ENCODE data around the gene CORO7. TPM values are rescaled to one million over a fixed set of nuclear protein-coding genes. Genes with fewer than 3 reads are reported as not detected.

The CORO7 gene
- polyA plus RNA-seq, 1 of the 3 experiments (the other 2 are of a cell fraction), result 25.8 TPM

GRCh38 chr16:4347765-4348509, 68.5 kb downstream of the CORO7 start:
- Histone ChIP-seq H3K27ac (ENCODE audit: low read depth in 2 of 2, low read length in 1 of 2) (no peak overlapping the region), H3K4me3 (ENCODE audit: low read depth in 2 of 2, low read length in 1 of 2) (no peak overlapping the region), H3K9me3 (no peaks in the 10 kb centered on the region), H3K27me3 (ENCODE audit: insufficient read depth) (no peaks in the 10 kb centered on the region), H3K36me3 (replicated peaks in 1 of 2; ENCODE audit: control insufficient read depth in 1 of 2, insufficient read depth in 2 of 2, low read length in 1 of 2) (no peaks in the 10 kb centered on the region), H2AFZ (ENCODE audit: low read depth) (no peak overlapping the region), H3K9ac (no peak overlapping the region), H3K4me2 (no peak overlapping the region), H3F3A (replicated peaks; ENCODE audit: insufficient read depth) (peaks cover 16% of the 10 kb centered on the region), H4K20me1 (ENCODE audit: insufficient read depth) (peaks cover 43% of the 10 kb centered on the region), H3K79me2 (ENCODE audit: insufficient read depth) (peaks cover 69% of the 10 kb centered on the region), H3K9me2 (no peaks in the 10 kb centered on the region), H3K4me1 (ENCODE audit: control insufficient read depth in 1 of 2, insufficient read depth in 2 of 2, low read depth in 1 of 2, low read length in 1 of 2) (peaks cover 5 to 10% of the 10 kb centered on the region in 2 experiments; a peak in 3 of 4 replicates)
- no peak for TF ChIP-seq JUND (IDR thresholded peaks at IDR 0.05)
- TF ChIP-seq, protein P1, sequence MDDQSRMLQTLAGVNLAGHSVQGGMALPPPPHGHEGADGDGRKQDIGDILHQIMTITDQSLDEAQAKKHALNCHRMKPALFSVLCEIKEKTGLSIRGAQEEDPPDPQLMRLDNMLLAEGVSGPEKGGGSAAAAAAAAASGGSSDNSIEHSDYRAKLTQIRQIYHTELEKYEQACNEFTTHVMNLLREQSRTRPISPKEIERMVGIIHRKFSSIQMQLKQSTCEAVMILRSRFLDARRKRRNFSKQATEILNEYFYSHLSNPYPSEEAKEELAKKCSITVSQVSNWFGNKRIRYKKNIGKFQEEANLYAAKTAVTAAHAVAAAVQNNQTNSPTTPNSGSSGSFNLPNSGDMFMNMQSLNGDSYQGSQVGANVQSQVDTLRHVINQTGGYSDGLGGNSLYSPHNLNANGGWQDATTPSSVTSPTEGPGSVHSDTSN (IDR thresholded peaks at IDR 0.05), result no peak
- TF ChIP-seq TEAD4 (IDR thresholded peaks at IDR 0.05; ENCODE audit: borderline replicate concordance, insufficient read depth), result no peak
- no peak for TF ChIP-seq NRF1 (IDR thresholded peaks at IDR 0.05; ENCODE audit: low read depth, low read length)
- TF ChIP-seq EP300 (IDR thresholded peaks at IDR 0.05; ENCODE audit: borderline replicate concordance in 1 of 2, low read depth in 1 of 2, low read length in 1 of 2), result no peak
- TF ChIP-seq POLR2AphosphoS5 (IDR thresholded peaks at IDR 0.05; ENCODE audit: low read depth, low read length), result no peak
- TF ChIP-seq IRF3 (IDR thresholded peaks at IDR 0.05; ENCODE audit: low read depth, low read length), result no peak
- no peak for TF ChIP-seq FOXM1 (IDR thresholded peaks at IDR 0.05; ENCODE audit: low read depth)
- TF ChIP-seq, protein P2, sequence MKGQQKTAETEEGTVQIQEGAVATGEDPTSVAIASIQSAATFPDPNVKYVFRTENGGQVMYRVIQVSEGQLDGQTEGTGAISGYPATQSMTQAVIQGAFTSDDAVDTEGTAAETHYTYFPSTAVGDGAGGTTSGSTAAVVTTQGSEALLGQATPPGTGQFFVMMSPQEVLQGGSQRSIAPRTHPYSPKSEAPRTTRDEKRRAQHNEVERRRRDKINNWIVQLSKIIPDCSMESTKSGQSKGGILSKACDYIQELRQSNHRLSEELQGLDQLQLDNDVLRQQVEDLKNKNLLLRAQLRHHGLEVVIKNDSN (IDR thresholded peaks at IDR 0.05; ENCODE audit: borderline replicate concordance, low read depth), result no peak
- no peak for TF ChIP-seq MXI1 (IDR thresholded peaks at IDR 0.05; ENCODE audit: low read depth, low read length)
- no peak for TF ChIP-seq SMC3 (IDR thresholded peaks at IDR 0.05; ENCODE audit: low read depth, low read length)
- TF ChIP-seq SIN3A (IDR thresholded peaks at IDR 0.05; ENCODE audit: borderline replicate concordance, low read depth, low read length), result no peak
- no peak for TF ChIP-seq RCOR1 (IDR thresholded peaks at IDR 0.05; ENCODE audit: low read length)
- TF ChIP-seq RFX5 (IDR thresholded peaks at IDR 0.05; ENCODE audit: low read length), result no peak
- no peak for TF ChIP-seq RXRA (IDR thresholded peaks at IDR 0.05; ENCODE audit: borderline replicate concordance, low read depth)
- no peak for TF ChIP-seq GATA2 (CRISPR knock-in tag; IDR thresholded peaks at IDR 0.05)
- no peak for TF ChIP-seq NFIC (IDR thresholded peaks at IDR 0.05; ENCODE audit: borderline replicate concordance)
- no peak for TF ChIP-seq TCF12 (IDR thresholded peaks at IDR 0.05)
- no peak for TF ChIP-seq CHD2 (IDR thresholded peaks at IDR 0.05; ENCODE audit: low read length, partially characterized antibody)
- DNase-seq, result no peak
- 95% methylated on average over 8 of the region's 17 CpGs for WGBS (ENCODE audit: low lambda C conversion rate)
- POLR2A ChIA-PET, result no interaction called here
- CTCF ChIA-PET, result interaction anchor here (1.5 to 13.0 kb wide), 2 partner anchors 55 to 59 kb away, joined by 4 to 205 read pairs; no protein-coding TSS in a partner anchor

Data from SK-N-SH (cell line).